NCI-H446 (cell line): Measurements from ENCODE around the gene CHSY1.

Source experiments
- DNase-seq, 2 experiments: peaks; one replicate each; lab custom pipeline; 2025; lab: John Stamatoyannopoulos, UW

Gene CHSY1

GRCh38 chr15:101210058-101210457 is 41.8 kb downstream of the CHSY1 start:
- no peak for DNase-seq

GRCh38 chr15:101209285-101209845 is 42.5 kb downstream of the CHSY1 start:
- no peak for DNase-seq

- DNase-seq = no peak
These were observed 44.0 kb downstream of the CHSY1 start for GRCh38 chr15:101207867-101208288.

- no peak for DNase-seq
These were observed 45.7 kb downstream of the CHSY1 start for GRCh38 chr15:101206176-101206591.

- peak in 1 of 2 experiments; percentile 11 for DNase-seq
These were observed 46.9 kb downstream of the CHSY1 start for GRCh38 chr15:101204739-101205535.

- DNase-seq = no peak
These were observed 48.1 kb downstream of the CHSY1 start for GRCh38 chr15:101203607-101204189.

- no peak for DNase-seq
These were observed 48.7 kb downstream of the CHSY1 start for GRCh38 chr15:101203029-101203573.

- peak; percentile 32 to 59 for DNase-seq
These were observed 50.3 kb downstream of the CHSY1 start for GRCh38 chr15:101201411-101202174.

GRCh38 chr15:101200181-101200580 is 51.7 kb downstream of the CHSY1 start:
- DNase-seq = no peak

GRCh38 chr15:101198800-101199199 is 53.0 kb downstream of the CHSY1 start:
- DNase-seq = no peak

GRCh38 chr15:101198031-101198575 is 53.7 kb downstream of the CHSY1 start:
- DNase-seq = no peak

GRCh38 chr15:101194546-101195125 is 57.2 kb downstream of the CHSY1 start:
- DNase-seq = no peak

GRCh38 chr15:101193806-101194545 is 57.9 kb downstream of the CHSY1 start:
- no peak for DNase-seq

GRCh38 chr15:101193120-101193644 is 58.7 kb downstream of the CHSY1 start:
- DNase-seq = no peak

- no peak for DNase-seq
These were observed 59.8 kb downstream of the CHSY1 start for GRCh38 chr15:101192081-101192480.

- no peak for DNase-seq
These were observed 60.6 kb downstream of the CHSY1 start for GRCh38 chr15:101191242-101191641.

- DNase-seq = no peak
These were observed 61.7 kb downstream of the CHSY1 start for GRCh38 chr15:101190092-101190595.

- no peak for DNase-seq
These were observed 62.3 kb downstream of the CHSY1 start for GRCh38 chr15:101189409-101190091.

- DNase-seq = no peak
These were observed 63.0 kb downstream of the CHSY1 start for GRCh38 chr15:101188637-101189408.
